Neural cell (in vitro differentiated cells): ENCODE data around the gene ENKUR. TPM values are rescaled to one million over a fixed set of nuclear protein-coding genes. Genes with fewer than 3 reads are reported as not detected.

Experiments used
- H2AFZ ChIP-seq: fragments of 200-600, 300-800 bp; sonication (generic), shearing (Covaris generic); 2 replicates; pipeline ENCODE4 v1.6.0; 2014; ENCODE audit warnings: low read depth, mild to moderate bottlenecking, antibody characterized with exemption, low read length, moderate library complexity
- H3F3A ChIP-seq: fragments of 200-600 bp; shearing (Covaris generic); 2 replicates; pipeline ENCODE4 v1.6.1; 2016; ENCODE audit warnings: mild to moderate bottlenecking, moderate library complexity, mixed read lengths, antibody characterized with exemption, low read length; ENCODE audit not compliant: insufficient read depth, poor library complexity, severe bottlenecking
- H3K27ac ChIP-seq: fragments of 200-600, 300-800 bp; sonication (generic), shearing (Covaris generic); 2 replicates; pipeline ENCODE4 v1.5.1; 2014; ENCODE audit warnings: mild to moderate bottlenecking, low read length, moderate library complexity
- H3K27me3 ChIP-seq: fragments of 300-800, 200-600 bp; sonication (generic), shearing (Covaris generic); 2 replicates; pipeline ENCODE4 v1.6.0; 2014; ENCODE audit warnings: mild to moderate bottlenecking, low read depth, low read length, moderate library complexity; ENCODE audit not compliant: insufficient read depth
- H3K36me3 ChIP-seq: fragments of 300-800, 200-600 bp; sonication (generic), shearing (Covaris generic); 2 replicates; pipeline ENCODE4 v1.5.1; 2014; ENCODE audit warnings: mild to moderate bottlenecking, antibody characterized with exemption, low read length, moderate library complexity; ENCODE audit not compliant: insufficient read depth
- H3K4me2 ChIP-seq: fragments of 300-800, 200-600 bp; sonication (generic), shearing (Covaris generic); 2 replicates; pipeline ENCODE4 v1.6.0; 2014; ENCODE audit warnings: mild to moderate bottlenecking, low read length
- H3K4me3 ChIP-seq: fragments of 300-800, 200-600 bp; sonication (generic), shearing (Covaris generic); 2 replicates; pipeline ENCODE4 v1.5.1; 2014; ENCODE audit warnings: mild to moderate bottlenecking, low read length, moderate library complexity
- H3K79me2 ChIP-seq: fragments of 200-600 bp; shearing (Covaris generic); replicated peaks from 2 replicates; pipeline ENCODE4 v1.6.0; 2014; ENCODE audit warnings: mild to moderate bottlenecking, low read length, moderate library complexity; ENCODE audit not compliant: insufficient read depth
- H3K9ac ChIP-seq: fragments of 300-800, 200-600 bp; sonication (generic), shearing (Covaris generic); 2 replicates; pipeline ENCODE4 v1.6.1; 2016; ENCODE audit warnings: mild to moderate bottlenecking, low read length, mixed read lengths
- H3K9me2 ChIP-seq: fragments of 200-600 bp; shearing (Covaris generic); 2 replicates; pipeline ENCODE4 v1.6.1; 2016; ENCODE audit warnings: mild to moderate bottlenecking, low read length, mixed read lengths; ENCODE audit not compliant: insufficient read depth
- H3K9me3 ChIP-seq: fragments of 200-600, 300-800 bp; sonication (generic), shearing (Covaris generic); 2 replicates; pipeline ENCODE4 v1.6.1; 2016; ENCODE audit warnings: mild to moderate bottlenecking, mixed run types, low read length, moderate library complexity, mixed read lengths
- H4K20me1 ChIP-seq: fragments of 200-600 bp; shearing (Covaris generic); 2 replicates; pipeline ENCODE4 v1.6.1; 2016; ENCODE audit warnings: mild to moderate bottlenecking, mixed run types; ENCODE audit not compliant: insufficient read depth
- CTCF ChIP-seq: fragments of 450-650 bp; IDR thresholded peaks from 2 replicates; pipeline ENCODE4 v1.5.1; 2014; ENCODE audit warnings: antibody characterized with exemption, mild to moderate bottlenecking, moderate library complexity; ENCODE audit not compliant: poor library complexity, severe bottlenecking
- EP300 ChIP-seq: fragments of 450-650 bp; conservative IDR thresholded peaks from 2 replicates; pipeline ENCODE4 v1.6.1; 2014; ENCODE audit warnings: antibody characterized with exemption, mild to moderate bottlenecking, moderate library complexity; ENCODE audit not compliant: poor library complexity, severe bottlenecking
- EZH2 ChIP-seq: fragments of 200-600, 300-800 bp; shearing (Covaris generic), sonication (generic); IDR thresholded peaks from 2 replicates; pipeline ENCODE4 v1.6.1; 2014; ENCODE audit warnings: antibody characterized with exemption, low read length, borderline replicate concordance, mild to moderate bottlenecking; ENCODE audit not compliant: insufficient read depth, poor library complexity, severe bottlenecking
- MXI1 ChIP-seq: fragments of 450-650 bp; conservative IDR thresholded peaks from 2 replicates; pipeline ENCODE4 v1.6.1; 2014; ENCODE audit warnings: antibody characterized with exemption, mild to moderate bottlenecking; ENCODE audit not compliant: poor library complexity, severe bottlenecking
- POLR2AphosphoS5 ChIP-seq: IDR thresholded peaks from 2 replicates; pipeline ENCODE4 v1.6.1; 2012
- RAD21 ChIP-seq: fragments of 450-650 bp; conservative IDR thresholded peaks from 2 replicates; pipeline ENCODE4 v1.6.1; 2014; ENCODE audit warnings: antibody characterized with exemption, mild to moderate bottlenecking, moderate library complexity
- REST ChIP-seq: IDR thresholded peaks from 2 replicates; pipeline ENCODE4 v1.6.1; 2012; ENCODE audit warnings: borderline replicate concordance
- SMC3 ChIP-seq: fragments of 450-650 bp; conservative IDR thresholded peaks from 2 replicates; pipeline ENCODE4 v1.6.1; 2014; ENCODE audit warnings: antibody characterized with exemption, mild to moderate bottlenecking, moderate library complexity; ENCODE audit not compliant: poor library complexity
- TAF1 ChIP-seq: IDR thresholded peaks from 2 replicates; pipeline ENCODE4 v1.6.1; 2012; ENCODE audit warnings: low read depth
- polyA plus RNA-seq: library from polyadenylated mRNA; depleted of rRNA; stranded (reverse); fragments of >200 nt; gene quantifications from 2 replicates; pipeline ENCODE4 v1.2.3, GENCODE V29; 2014

ENKUR gene
- polyA plus RNA-seq, 1 donor from 2014 or later: 2.6 TPM

- Histone ChIP-seq H3K9me2 (no peaks in the 10 kb centered on the region), H3K79me2 (no peaks in the 10 kb centered on the region), H3K27ac (no peak overlapping the region), H3F3A (no peaks in the 10 kb centered on the region), H2AFZ (no peak overlapping the region), H3K36me3 (no peaks in the 10 kb centered on the region), H3K27me3 (no peaks in the 10 kb centered on the region), H4K20me1 (no peaks in the 10 kb centered on the region), H3K4me3 (no peak overlapping the region), H3K9ac (no peak overlapping the region), H3K4me2 (no peak overlapping the region), H3K9me3 (no peaks in the 10 kb centered on the region)
- no peak for TF ChIP-seq MXI1
- no peak for TF ChIP-seq REST
- no peak for TF ChIP-seq SMC3
- TF ChIP-seq CTCF: no peak
- no peak for TF ChIP-seq EP300
- no peak for TF ChIP-seq EZH2
- TF ChIP-seq RAD21: no peak
- no peak for TF ChIP-seq TAF1
- TF ChIP-seq POLR2AphosphoS5: no peak
Observed at GRCh38 chr10:25047088-25047487, 31.1 kb upstream of the ENKUR start.

- no peak overlapping the region for H3K4me3 ChIP-seq
- TF ChIP-seq EP300 (no peak), SMC3 (no peak), TAF1 (no peak), EZH2 (no peak), REST (no peak), MXI1 (no peak), POLR2AphosphoS5 (no peak), RAD21 (no peak), CTCF (no peak)
- H2AFZ ChIP-seq: no peak overlapping the region
- H3K79me2 ChIP-seq: no peaks in the 10 kb centered on the region
- no peaks in the 10 kb centered on the region for H3K27me3 ChIP-seq
- H3K36me3 ChIP-seq: no peaks in the 10 kb centered on the region
- no peaks in the 10 kb centered on the region for H3K9me2 ChIP-seq
- no peaks in the 10 kb centered on the region for H3F3A ChIP-seq
- H3K27ac ChIP-seq: no peak overlapping the region
- H4K20me1 ChIP-seq: no peaks in the 10 kb centered on the region
- no peak overlapping the region for H3K4me2 ChIP-seq
- H3K9me3 ChIP-seq: no peaks in the 10 kb centered on the region
- no peak overlapping the region for H3K9ac ChIP-seq
Observed at GRCh38 chr10:25046641-25047040, 30.7 kb upstream of the ENKUR start.
